ENCODE measurements around the gene LRRC61. TPM values are rescaled to one million over a fixed set of nuclear protein-coding genes. Genes with fewer than 3 reads are reported as not detected.

LRRC61 gene
- total RNA-seq, 6 experiments from 2014 or later, result 13.0 to 33.0 (median 19.1) TPM

- Histone ChIP-seq H3K9me3 (no peaks in the 10 kb centered on the region), H3K4me3 (no peak overlapping the region), H3K4me1 (peaks cover 0 to 10% (median 2%) of the 10 kb centered on the region in 4 donors), H3K27ac (no peak overlapping the region), H3K36me3 (no peaks in the 10 kb centered on the region), H3K27me3 (no peaks in the 10 kb centered on the region)
- DNase-seq (no peak), ATAC-seq (no peak)
- WGBS (ENCODE audit: insufficient coverage, low coverage, low lambda C conversion rate, missing lambda C conversion rate), result 92% methylated on average over 3 of the region's 7 CpGs
- TF ChIP-seq, protein P1, sequence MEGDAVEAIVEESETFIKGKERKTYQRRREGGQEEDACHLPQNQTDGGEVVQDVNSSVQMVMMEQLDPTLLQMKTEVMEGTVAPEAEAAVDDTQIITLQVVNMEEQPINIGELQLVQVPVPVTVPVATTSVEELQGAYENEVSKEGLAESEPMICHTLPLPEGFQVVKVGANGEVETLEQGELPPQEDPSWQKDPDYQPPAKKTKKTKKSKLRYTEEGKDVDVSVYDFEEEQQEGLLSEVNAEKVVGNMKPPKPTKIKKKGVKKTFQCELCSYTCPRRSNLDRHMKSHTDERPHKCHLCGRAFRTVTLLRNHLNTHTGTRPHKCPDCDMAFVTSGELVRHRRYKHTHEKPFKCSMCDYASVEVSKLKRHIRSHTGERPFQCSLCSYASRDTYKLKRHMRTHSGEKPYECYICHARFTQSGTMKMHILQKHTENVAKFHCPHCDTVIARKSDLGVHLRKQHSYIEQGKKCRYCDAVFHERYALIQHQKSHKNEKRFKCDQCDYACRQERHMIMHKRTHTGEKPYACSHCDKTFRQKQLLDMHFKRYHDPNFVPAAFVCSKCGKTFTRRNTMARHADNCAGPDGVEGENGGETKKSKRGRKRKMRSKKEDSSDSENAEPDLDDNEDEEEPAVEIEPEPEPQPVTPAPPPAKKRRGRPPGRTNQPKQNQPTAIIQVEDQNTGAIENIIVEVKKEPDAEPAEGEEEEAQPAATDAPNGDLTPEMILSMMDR (IDR thresholded peaks at IDR 0.05), result no peak
- TF ChIP-seq POLR2A (IDR thresholded peaks at IDR 0.05), result no peak
- intact Hi-C loops (cut with DNase I), result no loop called here
Measured at GRCh38 chr7:150361402-150361801, 38.2 kb downstream of the LRRC61 start.

DNA sequence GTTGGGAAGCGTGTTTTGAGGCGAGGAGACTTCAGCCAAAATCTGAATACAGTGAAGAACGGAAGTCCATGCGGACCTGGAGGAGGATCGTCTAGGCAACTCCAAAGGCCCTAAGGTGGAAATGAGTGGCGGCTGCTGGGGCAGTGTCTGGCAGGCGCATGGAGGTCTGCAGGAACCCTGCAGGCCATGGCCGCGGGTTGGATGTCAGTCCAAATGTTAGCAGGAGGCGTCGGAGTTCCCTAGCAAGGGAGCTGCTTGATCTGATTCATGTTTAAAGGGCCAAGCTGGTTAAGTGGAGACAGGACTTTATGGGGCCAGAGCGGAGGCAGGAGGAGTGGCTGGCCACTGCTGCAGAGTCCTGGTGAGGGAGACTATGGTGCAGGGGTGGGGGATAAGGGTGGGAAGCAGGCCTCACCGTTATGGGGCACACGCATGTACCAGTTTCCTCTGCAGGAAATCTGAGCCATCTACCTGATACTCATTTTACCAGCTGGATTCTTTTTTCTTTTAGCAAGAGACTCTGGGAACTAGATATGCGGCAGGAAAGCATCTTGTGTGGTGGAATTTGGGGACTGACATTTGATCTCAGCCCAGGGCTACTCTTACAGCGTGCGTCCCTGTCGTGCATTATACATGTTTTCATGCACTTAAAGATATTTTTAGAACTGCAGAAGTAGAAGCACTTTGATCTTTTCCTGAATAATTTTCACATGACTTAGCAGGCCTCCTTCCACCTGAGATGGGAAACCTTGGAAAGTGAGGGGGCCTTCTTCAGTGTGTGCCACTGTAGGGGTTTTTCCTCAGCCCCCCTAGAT, 38.9 kb downstream of the LRRC61 start:
- 95% methylated on average over 10 of the region's 18 CpGs for WGBS (ENCODE audit: insufficient coverage, low coverage, low lambda C conversion rate, missing lambda C conversion rate)
- Histone ChIP-seq H3K27me3 (no peaks in the 10 kb centered on the region), H3K9me3 (no peaks in the 10 kb centered on the region), H3K4me3 (no peak overlapping the region), H3K27ac (no peak overlapping the region), H3K4me1 (peaks cover 0 to 4% (median under 1%) of the 10 kb centered on the region in 4 donors), H3K36me3 (no peaks in the 10 kb centered on the region)
- no peak for TF ChIP-seq POLR2A (IDR thresholded peaks at IDR 0.05)
- TF ChIP-seq, protein P1 (IDR thresholded peaks at IDR 0.05), result no peak
- DNase-seq (no peak), ATAC-seq (no peak)
- intact Hi-C loops (cut with DNase I), result no loop called here

GRCh38 chr7:150363370-150363769, 40.2 kb downstream of the LRRC61 start:
- no peaks in the 10 kb centered on the region for H3K27me3 ChIP-seq
- H3K4me3 ChIP-seq, result no peak overlapping the region
- peaks cover 0 to 9% (median 6%) of the 10 kb centered on the region in 4 donors for H3K4me1 ChIP-seq
- WGBS (ENCODE audit: insufficient coverage, low coverage, low lambda C conversion rate, missing lambda C conversion rate), result 82% methylated on average over 4 of the region's 4 CpGs
- DNase-seq (no peak), ATAC-seq (no peak)
- TF ChIP-seq POLR2A (IDR thresholded peaks at IDR 0.05), result no peak
- TF ChIP-seq, protein P1 (IDR thresholded peaks at IDR 0.05), result no peak
- H3K36me3 ChIP-seq, result no peaks in the 10 kb centered on the region
- H3K9me3 ChIP-seq, result no peaks in the 10 kb centered on the region
- intact Hi-C loops (cut with DNase I), result no loop called here
- no peak overlapping the region for H3K27ac ChIP-seq

DNA sequence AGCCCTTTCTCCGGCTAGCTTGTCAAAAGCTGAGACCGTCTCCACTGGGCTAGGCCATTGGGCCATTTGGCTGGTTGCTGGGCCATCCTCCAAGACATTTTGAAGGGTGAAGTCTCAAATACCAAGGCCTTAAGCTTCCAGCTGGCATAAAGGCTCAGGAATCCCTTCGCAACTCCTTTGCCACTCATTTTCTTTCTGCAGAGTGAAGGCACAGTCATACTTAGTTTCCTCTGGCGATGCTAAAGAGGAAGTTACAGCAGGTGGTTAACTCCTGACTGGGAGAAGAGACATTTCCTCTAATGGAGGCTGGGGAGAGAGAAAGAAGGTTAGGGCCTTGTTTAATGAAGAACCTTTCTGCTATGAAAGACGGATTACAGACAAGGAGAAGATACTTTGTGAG, 40.7 kb downstream of the LRRC61 start:
- no peak for DNase-seq
- TF ChIP-seq, protein P1 (IDR thresholded peaks at IDR 0.05), result no peak
- TF ChIP-seq POLR2A (IDR thresholded peaks at IDR 0.05), result no peak
- WGBS (ENCODE audit: insufficient coverage, low coverage, low lambda C conversion rate, missing lambda C conversion rate), result 62% methylated on average over 4 of the region's 5 CpGs
- peaks cover 0 to 9% (median 6%) of the 10 kb centered on the region in 4 donors for H3K4me1 ChIP-seq
- no peaks in the 10 kb centered on the region for H3K36me3 ChIP-seq
- intact Hi-C loops (cut with DNase I), result no loop called here
- no peak for ATAC-seq
- no peak overlapping the region for H3K27ac ChIP-seq
- no peaks in the 10 kb centered on the region for H3K9me3 ChIP-seq
- no peaks in the 10 kb centered on the region for H3K27me3 ChIP-seq
- H3K4me3 ChIP-seq, result no peak overlapping the region
